ENCODE measurements around the gene OR51I2. TPM values are rescaled to one million over a fixed set of nuclear protein-coding genes. Genes with fewer than 3 reads are reported as not detected.

Gene OR51I2
- total and polyA plus RNA-seq, 5 donors from 2014 or later = not detected

- no peak for DNase-seq
- Histone ChIP-seq H3K27ac (ENCODE audit: insufficient read depth, low read length, poor library complexity, severe bottlenecking) (no peak overlapping the region), H3K27me3 (ENCODE audit: control insufficient read depth, insufficient read depth, low read length) (no peaks in the 10 kb centered on the region), H3K36me3 (ENCODE audit: control insufficient read depth, insufficient read depth, low read length) (no peaks in the 10 kb centered on the region), H3K9me3 (ENCODE audit: control insufficient read depth in 2 of 2, low read length in 2 of 2) (no peaks in the 10 kb centered on the region), H3K4me1 (ENCODE audit: control insufficient read depth, insufficient read depth, low read length, poor library complexity, severe bottlenecking) (no peaks in the 10 kb centered on the region), H3K4me3 (ENCODE audit: low read depth, low read length) (no peak overlapping the region)
- no peaks in the 10 kb centered on the region for H3K27me3 Mint-ChIP-seq
- H3K27ac Mint-ChIP-seq = no peak overlapping the region
- peaks cover 0 to 3% (median 0%) of the 10 kb centered on the region in 7 donors for H3K9me3 Mint-ChIP-seq
- no peak for ATAC-seq (ENCODE audit: low read depth in 2 of 2)
- peak overlapping the region in 1 of 4 donors; percentile 13 for H3K4me3 Mint-ChIP-seq
- no peaks in the 10 kb centered on the region for H3K4me1 Mint-ChIP-seq
- no peaks in the 10 kb centered on the region for H3K36me3 Mint-ChIP-seq
Measured at GRCh38 chr11:5460983-5461621, 12.0 kb downstream of the OR51I2 start.

GRCh38 chr11:5467527-5467926 is 18.4 kb downstream of the OR51I2 start:
- H3K4me3 Mint-ChIP-seq = no peak overlapping the region
- H3K36me3 Mint-ChIP-seq = no peaks in the 10 kb centered on the region
- Histone ChIP-seq H3K27me3 (ENCODE audit: control insufficient read depth, insufficient read depth, low read length) (no peaks in the 10 kb centered on the region), H3K27ac (ENCODE audit: insufficient read depth, low read length, poor library complexity, severe bottlenecking) (no peak overlapping the region), H3K4me3 (ENCODE audit: low read depth, low read length) (no peak overlapping the region), H3K36me3 (ENCODE audit: control insufficient read depth, insufficient read depth, low read length) (no peaks in the 10 kb centered on the region), H3K4me1 (ENCODE audit: control insufficient read depth, insufficient read depth, low read length, poor library complexity, severe bottlenecking) (no peaks in the 10 kb centered on the region), H3K9me3 (ENCODE audit: control insufficient read depth in 2 of 2, low read length in 2 of 2) (no peaks in the 10 kb centered on the region)
- no peaks in the 10 kb centered on the region for H3K4me1 Mint-ChIP-seq
- no peak for DNase-seq
- peaks cover 0 to 2% (median 0%) of the 10 kb centered on the region in 7 donors for H3K9me3 Mint-ChIP-seq
- ATAC-seq (ENCODE audit: low read depth in 2 of 2) = no peak
- H3K27ac Mint-ChIP-seq = no peak overlapping the region
- no peaks in the 10 kb centered on the region for H3K27me3 Mint-ChIP-seq

- Histone ChIP-seq H3K9me3 (ENCODE audit: control insufficient read depth in 2 of 2, low read length in 2 of 2) (no peaks in the 10 kb centered on the region), H3K27me3 (ENCODE audit: control insufficient read depth, insufficient read depth, low read length) (no peaks in the 10 kb centered on the region), H3K27ac (ENCODE audit: insufficient read depth, low read length, poor library complexity, severe bottlenecking) (no peak overlapping the region), H3K4me1 (ENCODE audit: control insufficient read depth, insufficient read depth, low read length, poor library complexity, severe bottlenecking) (no peaks in the 10 kb centered on the region), H3K4me3 (ENCODE audit: low read depth, low read length) (no peak overlapping the region), H3K36me3 (ENCODE audit: control insufficient read depth, insufficient read depth, low read length) (no peaks in the 10 kb centered on the region)
- Mint-ChIP-seq H3K36me3 (no peaks in the 10 kb centered on the region), H3K9me3 (peaks cover 0 to 2% (median 0%) of the 10 kb centered on the region in 7 donors), H3K4me3 (no peak overlapping the region), H3K4me1 (no peaks in the 10 kb centered on the region), H3K27ac (no peak overlapping the region), H3K27me3 (no peaks in the 10 kb centered on the region)
- ATAC-seq (ENCODE audit: low read depth in 2 of 2) = no peak
- DNase-seq = no peak
Measured at GRCh38 chr11:5473921-5474320, 24.8 kb downstream of the OR51I2 start.

GRCh38 chr11:5476186-5476819 is 27.2 kb downstream of the OR51I2 start:
- no peaks in the 10 kb centered on the region for H3K27me3 ChIP-seq (ENCODE audit: control insufficient read depth, insufficient read depth, low read length)
- no peaks in the 10 kb centered on the region for H3K36me3 ChIP-seq (ENCODE audit: control insufficient read depth, insufficient read depth, low read length)
- no peak overlapping the region for H3K27ac Mint-ChIP-seq
- no peaks in the 10 kb centered on the region for H3K9me3 ChIP-seq (ENCODE audit: control insufficient read depth in 2 of 2, low read length in 2 of 2)
- no peaks in the 10 kb centered on the region for H3K27me3 Mint-ChIP-seq
- H3K4me3 Mint-ChIP-seq = no peak overlapping the region
- no peak for ATAC-seq (ENCODE audit: low read depth in 2 of 2)
- no peaks in the 10 kb centered on the region for H3K4me1 ChIP-seq (ENCODE audit: control insufficient read depth, insufficient read depth, low read length, poor library complexity, severe bottlenecking)
- H3K4me1 Mint-ChIP-seq = no peaks in the 10 kb centered on the region
- peak; percentile 2 to 46 (median 42) for DNase-seq
- H3K36me3 Mint-ChIP-seq = no peaks in the 10 kb centered on the region
- no peaks in the 10 kb centered on the region for H3K9me3 Mint-ChIP-seq
- H3K27ac ChIP-seq (ENCODE audit: insufficient read depth, low read length, poor library complexity, severe bottlenecking) = no peak overlapping the region
- H3K4me3 ChIP-seq (ENCODE audit: low read depth, low read length) = no peak overlapping the region

GRCh38 chr11:5486003-5486402 is 36.9 kb downstream of the OR51I2 start:
- H3K9me3 Mint-ChIP-seq = peaks cover 0 to 2% (median 0%) of the 10 kb centered on the region in 7 donors
- no peaks in the 10 kb centered on the region for H3K4me1 Mint-ChIP-seq
- H3K4me3 Mint-ChIP-seq = no peak overlapping the region
- Histone ChIP-seq H3K4me1 (ENCODE audit: control insufficient read depth, insufficient read depth, low read length, poor library complexity, severe bottlenecking) (no peaks in the 10 kb centered on the region), H3K27ac (ENCODE audit: insufficient read depth, low read length, poor library complexity, severe bottlenecking) (no peak overlapping the region), H3K4me3 (ENCODE audit: low read depth, low read length) (no peak overlapping the region), H3K27me3 (ENCODE audit: control insufficient read depth, insufficient read depth, low read length) (peaks cover 6% of the 10 kb centered on the region), H3K36me3 (ENCODE audit: control insufficient read depth, insufficient read depth, low read length) (no peaks in the 10 kb centered on the region), H3K9me3 (ENCODE audit: control insufficient read depth in 2 of 2, low read length in 2 of 2) (no peaks in the 10 kb centered on the region)
- DNase-seq (no peak), ATAC-seq (ENCODE audit: low read depth in 2 of 2) (no peak)
- no peak overlapping the region for H3K27ac Mint-ChIP-seq
- H3K27me3 Mint-ChIP-seq = no peaks in the 10 kb centered on the region
- no peaks in the 10 kb centered on the region for H3K36me3 Mint-ChIP-seq

GRCh38 chr11:5486421-5486820 is 37.3 kb downstream of the OR51I2 start:
- Mint-ChIP-seq H3K4me1 (no peaks in the 10 kb centered on the region), H3K9me3 (peaks cover 0 to 2% (median 0%) of the 10 kb centered on the region in 7 donors), H3K27me3 (peaks cover 2% of the 10 kb centered on the region), H3K4me3 (no peak overlapping the region), H3K36me3 (no peaks in the 10 kb centered on the region), H3K27ac (no peak overlapping the region)
- DNase-seq (no peak), ATAC-seq (ENCODE audit: low read depth in 2 of 2) (no peak)
- Histone ChIP-seq H3K27me3 (ENCODE audit: control insufficient read depth, insufficient read depth, low read length) (peaks cover 6% of the 10 kb centered on the region), H3K36me3 (ENCODE audit: control insufficient read depth, insufficient read depth, low read length) (no peaks in the 10 kb centered on the region), H3K4me3 (ENCODE audit: low read depth, low read length) (no peak overlapping the region), H3K4me1 (ENCODE audit: control insufficient read depth, insufficient read depth, low read length, poor library complexity, severe bottlenecking) (no peaks in the 10 kb centered on the region), H3K27ac (ENCODE audit: insufficient read depth, low read length, poor library complexity, severe bottlenecking) (no peak overlapping the region), H3K9me3 (ENCODE audit: control insufficient read depth in 2 of 2, low read length in 2 of 2) (no peaks in the 10 kb centered on the region)

GRCh38 chr11:5488385-5488784 is 39.3 kb downstream of the OR51I2 start, which contains the start of gene OR52D1:
Gene OR52D1, plus strand, starts transcription at chr11:5488685. Its CDS starts 22 bp downstream, at chr11:5488707.
- Histone ChIP-seq H3K27ac (ENCODE audit: insufficient read depth, low read length, poor library complexity, severe bottlenecking) (no peak within 1 kb of the TSS), H3K4me1 (ENCODE audit: control insufficient read depth, insufficient read depth, low read length, poor library complexity, severe bottlenecking) (no peaks in the 10 kb centered on the region), H3K27me3 (ENCODE audit: control insufficient read depth, insufficient read depth, low read length) (peaks cover 6% of the 10 kb centered on the region), H3K36me3 (ENCODE audit: control insufficient read depth, insufficient read depth, low read length) (no peaks in the 10 kb centered on the region), H3K4me3 (ENCODE audit: low read depth, low read length) (no peak within 1 kb of the TSS), H3K9me3 (ENCODE audit: control insufficient read depth in 2 of 2, low read length in 2 of 2) (no peaks in the 10 kb centered on the region)
- no peaks in the 10 kb centered on the region for H3K36me3 Mint-ChIP-seq
- DNase-seq (no peak), ATAC-seq (ENCODE audit: low read depth in 2 of 2) (no peak)
- H3K27ac Mint-ChIP-seq = no peak within 1 kb of the TSS
- peaks cover 0 to 2% (median 0%) of the 10 kb centered on the region in 7 donors for H3K9me3 Mint-ChIP-seq
- peaks cover 4% of the 10 kb centered on the region for H3K27me3 Mint-ChIP-seq
- no peaks in the 10 kb centered on the region for H3K4me1 Mint-ChIP-seq
- no peak within 1 kb of the TSS for H3K4me3 Mint-ChIP-seq

All from CD4-positive, CD25-positive, alpha-beta regulatory T cell (primary cell).